WTC11 (cell line): ENCODE results near the gene ITPKA.

Experiments
- CTCF ChIP-seq: fragments of 200-600 bp; IDR thresholded peaks from 2 replicates; pipeline ENCODE4 v1.8.0; 2022; ENCODE audit warnings: antibody characterized with exemption
- FOXP4 ChIP-seq: sonication (generic); formaldehyde crosslinking; IDR thresholded peaks from 2 replicates; pipeline ENCODE4 v1.8.0; 2022; ENCODE audit warnings: mild to moderate bottlenecking, missing genetic modification reagents
- HMGXB4 ChIP-seq: sonication (generic); formaldehyde crosslinking; IDR thresholded peaks from 2 replicates; pipeline ENCODE4 v1.8.1; 2023; ENCODE audit warnings: mild to moderate bottlenecking, moderate library complexity, missing genetic modification reagents
- MAX ChIP-seq: sonication (generic); formaldehyde crosslinking; IDR thresholded peaks from 2 replicates; pipeline ENCODE4 v1.8.0; 2022; ENCODE audit warnings: mild to moderate bottlenecking, missing genetic modification reagents
- USF1 ChIP-seq: sonication (generic); formaldehyde crosslinking; IDR thresholded peaks from 2 replicates; pipeline ENCODE4 v1.8.0; 2022; ENCODE audit warnings: mild to moderate bottlenecking, missing genetic modification reagents
- ZNF425 ChIP-seq: fragments of 250-450 bp; sonication (Bioruptor Pico); conservative IDR thresholded peaks from 2 replicates; pipeline ENCODE4 v1.9.0; 2021; ENCODE audit warnings: mild to moderate bottlenecking

- no peak for TF ChIP-seq USF1
- no peak for TF ChIP-seq FOXP4 (CRISPR knock-in tag)
- no peak for TF ChIP-seq ZNF425 (CRISPR knock-in tag)
- no peak for TF ChIP-seq CTCF
- TF ChIP-seq MAX (CRISPR knock-in tag): no peak
- no peak for TF ChIP-seq HMGXB4 (CRISPR knock-in tag)
Observed at GRCh38 chr15:41507820-41508290, 14.2 kb downstream of the ITPKA start.
